H9 (cell line): ENCODE data around the gene NSMCE4A. TPM values are rescaled to one million over a fixed set of nuclear protein-coding genes. Genes with fewer than 3 reads are reported as not detected.

ENCODE experiments used
- DNase-seq: peaks from one replicate; pipeline ENCODE4 v3.0.0-alpha.2; 2017
- H2AFZ ChIP-seq: one replicate; pipeline ENCODE4 v1.6.1; 2013; ENCODE audit warnings: mild to moderate bottlenecking, low read length, control low read depth, moderate library complexity
- H2AK5ac ChIP-seq: 2 replicates; pipeline ENCODE4 v1.6.1; 2013; ENCODE audit warnings: low read length, control low read depth, mixed read lengths; ENCODE audit not compliant: insufficient read length
- H2BK120ac ChIP-seq: one replicate; pipeline ENCODE4 v1.6.1; 2013; ENCODE audit warnings: low read depth, mild to moderate bottlenecking, low read length, control low read depth, inconsistent platforms; ENCODE audit not compliant: poor library complexity, severe bottlenecking
- H2BK12ac ChIP-seq: 2 replicates; pipeline ENCODE4 v1.6.1; 2013; ENCODE audit warnings: low read length, control low read depth, mixed read lengths, low read depth; ENCODE audit not compliant: insufficient read length
- H2BK15ac ChIP-seq: 2 replicates; pipeline ENCODE4 v1.6.1; 2013; ENCODE audit warnings: low read depth, low read length, control low read depth
- H2BK20ac ChIP-seq: one replicate; pipeline ENCODE4 v1.6.1; 2013; ENCODE audit warnings: low read depth, mild to moderate bottlenecking, low read length, control low read depth, inconsistent platforms; ENCODE audit not compliant: poor library complexity, severe bottlenecking
- H2BK5ac ChIP-seq: 2 replicates; pipeline ENCODE4 v1.6.1; 2013; ENCODE audit warnings: low read length, control low read depth, mixed read lengths; ENCODE audit not compliant: insufficient read length
- H3K14ac ChIP-seq: 2 replicates; pipeline ENCODE4 v1.6.1; 2013; ENCODE audit warnings: low read length, control low read depth; ENCODE audit not compliant: insufficient read depth
- H3K18ac ChIP-seq: 2 replicates; pipeline ENCODE4 v1.6.1; 2013; ENCODE audit warnings: low read depth, mild to moderate bottlenecking, mixed read lengths, low read length, control low read depth; ENCODE audit not compliant: insufficient read length
- H3K23ac ChIP-seq: 2 replicates; pipeline ENCODE4 v1.6.1; 2013; ENCODE audit warnings: low read length, control low read depth, mixed read lengths, low read depth; ENCODE audit not compliant: insufficient read length
- H3K23me2 ChIP-seq: 2 replicates; pipeline ENCODE4 v1.6.1; 2013; ENCODE audit warnings: low read depth, mild to moderate bottlenecking, mixed read lengths, low read length, control low read depth; ENCODE audit not compliant: insufficient read length, poor library complexity, severe bottlenecking
- H3K27ac ChIP-seq: 2 replicates; pipeline ENCODE4 v1.5.1; 2013; ENCODE audit warnings: low read length, control low read depth, mixed read lengths, low read depth; ENCODE audit not compliant: insufficient read length
- H3K27me3 ChIP-seq: 2 replicates; pipeline ENCODE4 v1.6.1; 2013; ENCODE audit warnings: low read length, control low read depth, inconsistent platforms; ENCODE audit not compliant: insufficient read depth
- H3K4ac ChIP-seq: 2 replicates; pipeline ENCODE4 v1.6.1; 2013; ENCODE audit warnings: low read depth, mild to moderate bottlenecking, control low read depth, inconsistent platforms, low read length, moderate library complexity
- H3K4me1 ChIP-seq: 2 replicates; pipeline ENCODE4 v1.6.1; 2013; ENCODE audit warnings: low read length, control low read depth, inconsistent platforms; ENCODE audit not compliant: insufficient read depth
- H3K4me2 ChIP-seq: 2 replicates; pipeline ENCODE4 v1.6.1; 2013; ENCODE audit warnings: low read length, control low read depth, mixed read lengths; ENCODE audit not compliant: insufficient read length, insufficient read depth
- H3K56ac ChIP-seq: 2 replicates; pipeline ENCODE4 v1.6.1; 2013; ENCODE audit warnings: low read depth, mild to moderate bottlenecking, mixed read lengths, low read length, control low read depth; ENCODE audit not compliant: insufficient read length
- H3K79me1 ChIP-seq: 2 replicates; pipeline ENCODE4 v1.6.1; 2013; ENCODE audit warnings: low read depth, mild to moderate bottlenecking, moderate library complexity, low read length, control low read depth, inconsistent platforms; ENCODE audit not compliant: insufficient read depth, poor library complexity, severe bottlenecking
- H3K79me2 ChIP-seq: 2 replicates; pipeline ENCODE4 v1.6.1; 2013; ENCODE audit warnings: low read length, control low read depth, inconsistent platforms; ENCODE audit not compliant: insufficient read depth
- H3K9ac ChIP-seq: 2 replicates; pipeline ENCODE4 v1.6.1; 2013; ENCODE audit warnings: low read length, control low read depth, mixed read lengths; ENCODE audit not compliant: insufficient read length; ENCODE audit errors: extremely low read depth
- H3K9me3 ChIP-seq: one replicate; pipeline ENCODE4 v1.6.1; 2013; ENCODE audit warnings: low read depth, low read length, inconsistent platforms; ENCODE audit not compliant: control insufficient read depth
- H3T11ph ChIP-seq: one replicate; pipeline ENCODE4 v1.6.1; 2013; ENCODE audit warnings: mild to moderate bottlenecking, low read length, control low read depth, inconsistent platforms
- H4K20me1 ChIP-seq: one replicate; pipeline ENCODE4 v1.6.1; 2013; ENCODE audit not compliant: control insufficient read depth, insufficient read length, insufficient read depth
- H4K5ac ChIP-seq: 2 replicates; pipeline ENCODE4 v1.6.1; 2013; ENCODE audit warnings: low read depth, mild to moderate bottlenecking, mixed read lengths, low read length, control low read depth; ENCODE audit not compliant: insufficient read length
- H4K8ac ChIP-seq: replicated peaks from 2 replicates; pipeline ENCODE4 v1.6.1; 2013; ENCODE audit warnings: low read length, control low read depth, mixed read lengths, low read depth; ENCODE audit not compliant: insufficient read length
- H4K91ac ChIP-seq: 2 replicates; pipeline ENCODE4 v1.6.1; 2013; ENCODE audit warnings: low read depth, mild to moderate bottlenecking, moderate library complexity, mixed read lengths, low read length, control low read depth; ENCODE audit not compliant: insufficient read length
- H3K27ac Mint-ChIP-seq, 3 experiments: 2 replicates in 2 of 3; 3 replicates in 1 of 3; pipeline ENCODE4 v1.8.0; 2020 to 2021; ENCODE audit warnings: mixed read lengths in 3 of 3, mild to moderate bottlenecking in 1 of 3, moderate library complexity in 1 of 3
- H3K27me3 Mint-ChIP-seq: 2 replicates; pipeline ENCODE4 v1.8.0; 2021; ENCODE audit warnings: low read depth, mild to moderate bottlenecking, moderate library complexity, mixed read lengths
- H3K36me3 Mint-ChIP-seq, 3 experiments: 2 replicates in 2 of 3; 3 replicates in 1 of 3; pipeline ENCODE4 v1.8.0; 2020 to 2021; ENCODE audit warnings: low read depth in 3 of 3, mixed read lengths in 3 of 3; ENCODE audit not compliant: insufficient read depth in 1 of 3
- H3K4me1 Mint-ChIP-seq, 2 experiments: 2 replicates each; pipeline ENCODE4 v1.8.0; 2020; ENCODE audit warnings: mixed read lengths in 2 of 2
- H3K4me3 Mint-ChIP-seq, 2 experiments: 2 replicates in 1 of 2; 3 replicates in 1 of 2; pipeline ENCODE4 v1.8.0; 2020 to 2021; ENCODE audit warnings: mild to moderate bottlenecking in 2 of 2, mixed read lengths in 2 of 2, moderate library complexity in 1 of 2
- H3K9me3 Mint-ChIP-seq, 2 experiments: 2 replicates in 1 of 2; 3 replicates in 1 of 2; pipeline ENCODE4 v1.8.0; 2020; ENCODE audit warnings: mild to moderate bottlenecking in 2 of 2, mixed read lengths in 2 of 2, moderate library complexity in 1 of 2
- CTCF ChIP-seq: fragments of 200-600 bp; sonication (generic); conservative IDR thresholded peaks from 3 replicates; pipeline ENCODE4 v1.8.0; 2021; ENCODE audit warnings: antibody characterized with exemption, mild to moderate bottlenecking
- WGBS: extraction: QIAGEN DNeasy Blood & Tissue Kit; methylation state at CpG from one replicate; pipeline ENCODE4 v1.1.7; 2013; ENCODE audit warnings: missing lambda C conversion rate, low lambda C conversion rate, mixed read lengths; ENCODE audit not compliant: insufficient read length; ENCODE audit errors: extremely low coverage; 5-methylcytosine and 5-hydroxymethylcytosine counted together
- total RNA-seq: library from RNA; stranded (reverse); gene quantifications from 2 replicates; pipeline ENCODE4 v1.2.1, GENCODE V29; 2021

Gene NSMCE4A
- total RNA-seq, 1 experiment from 2014 or later = 59.0 TPM

- H3K79me2 ChIP-seq = no peaks in the 10 kb centered on the region
- no peaks in the 10 kb centered on the region for H3K4me1 ChIP-seq
- Mint-ChIP-seq H3K36me3 (peaks cover 0 to 7% (median 4%) of the 10 kb centered on the region in 3 experiments; a peak in 1 of 7 replicates), H3K9me3 (no peaks in the 10 kb centered on the region), H3K27me3 (no peaks in the 10 kb centered on the region), H3K4me1 (peaks cover 10 to 11% of the 10 kb centered on the region in 2 experiments), H3K4me3 (no peak overlapping the region), H3K27ac (no peak overlapping the region)
- H4K5ac ChIP-seq = no peak overlapping the region
- H4K20me1 ChIP-seq = no peaks in the 10 kb centered on the region
- no peak overlapping the region for H3K4ac ChIP-seq
- H3K79me1 ChIP-seq = no peaks in the 10 kb centered on the region
- H3K9me3 ChIP-seq = no peaks in the 10 kb centered on the region
- H2BK15ac ChIP-seq = no peak overlapping the region
- DNase-seq = no peak
- H3K56ac ChIP-seq = no peak overlapping the region
- H3K18ac ChIP-seq = no peak overlapping the region
- H3K27me3 ChIP-seq = no peaks in the 10 kb centered on the region
- no peak overlapping the region for H3K23ac ChIP-seq
- WGBS = no CpG with 5 or more reads among the region's 2 CpGs
- H2BK12ac ChIP-seq = no peak overlapping the region
- no peak overlapping the region for H2AK5ac ChIP-seq
- no peaks in the 10 kb centered on the region for H3K23me2 ChIP-seq
- H2BK5ac ChIP-seq = no peak overlapping the region
- H2AFZ ChIP-seq = no peak overlapping the region
- no peak overlapping the region for H3K4me2 ChIP-seq
- H4K8ac ChIP-seq = no peak overlapping the region
- H3T11ph ChIP-seq = no peak overlapping the region
- no peak overlapping the region for H3K14ac ChIP-seq
- no peak overlapping the region for H3K9ac ChIP-seq
- no peak overlapping the region for H3K27ac ChIP-seq
- no peak for TF ChIP-seq CTCF
- H2BK120ac ChIP-seq = no peak overlapping the region
- H4K91ac ChIP-seq = no peak overlapping the region
- H2BK20ac ChIP-seq = no peak overlapping the region
These were observed 26.0 kb downstream of the NSMCE4A start for GRCh38 chr10:121949049-121949448.
